Measurements from ENCODE around the gene TMEM121.

TMEM121 gene

DNA sequence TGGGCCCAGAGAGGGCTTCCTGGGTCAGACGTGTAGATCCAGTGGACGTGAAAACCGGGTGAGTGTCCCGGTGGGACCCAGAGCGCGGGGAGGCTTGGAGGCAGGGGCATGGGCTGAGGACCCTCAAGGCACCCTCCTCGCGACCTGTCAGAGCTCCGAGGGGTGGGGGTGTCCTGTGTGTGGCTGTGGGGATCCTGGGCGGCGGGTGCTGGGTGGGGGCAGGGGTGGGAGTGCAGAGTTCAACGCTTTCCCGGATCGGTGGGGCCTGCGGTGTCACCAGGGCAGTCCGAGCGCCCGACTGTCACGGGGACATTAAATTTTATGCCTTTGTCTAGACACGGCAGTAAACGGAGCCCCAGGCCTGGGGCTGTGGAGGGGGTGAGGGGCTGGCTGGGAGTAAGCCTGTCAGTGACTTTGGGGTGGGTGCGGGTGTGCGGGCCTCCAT lies 1.0 kb downstream of the TMEM121 start:
- H3K4me3 ChIP-seq (ENCODE audit: low read depth, low read length), result peak overlapping the region; percentile 51
- DNase-seq, result no peak
- no peaks in the 10 kb centered on the region; the same call in 1 of the 2 replicates for H3K36me3 ChIP-seq
- H3K9me3 ChIP-seq, result 0 out of 2 replicates have a peak, but pooled peaks cover 2% of the 10 kb centered on the region
- no peaks in the 10 kb centered on the region for H3K27me3 ChIP-seq
- H3K4me1 ChIP-seq, result no peaks in the 10 kb centered on the region
- TF ChIP-seq, protein P1, sequence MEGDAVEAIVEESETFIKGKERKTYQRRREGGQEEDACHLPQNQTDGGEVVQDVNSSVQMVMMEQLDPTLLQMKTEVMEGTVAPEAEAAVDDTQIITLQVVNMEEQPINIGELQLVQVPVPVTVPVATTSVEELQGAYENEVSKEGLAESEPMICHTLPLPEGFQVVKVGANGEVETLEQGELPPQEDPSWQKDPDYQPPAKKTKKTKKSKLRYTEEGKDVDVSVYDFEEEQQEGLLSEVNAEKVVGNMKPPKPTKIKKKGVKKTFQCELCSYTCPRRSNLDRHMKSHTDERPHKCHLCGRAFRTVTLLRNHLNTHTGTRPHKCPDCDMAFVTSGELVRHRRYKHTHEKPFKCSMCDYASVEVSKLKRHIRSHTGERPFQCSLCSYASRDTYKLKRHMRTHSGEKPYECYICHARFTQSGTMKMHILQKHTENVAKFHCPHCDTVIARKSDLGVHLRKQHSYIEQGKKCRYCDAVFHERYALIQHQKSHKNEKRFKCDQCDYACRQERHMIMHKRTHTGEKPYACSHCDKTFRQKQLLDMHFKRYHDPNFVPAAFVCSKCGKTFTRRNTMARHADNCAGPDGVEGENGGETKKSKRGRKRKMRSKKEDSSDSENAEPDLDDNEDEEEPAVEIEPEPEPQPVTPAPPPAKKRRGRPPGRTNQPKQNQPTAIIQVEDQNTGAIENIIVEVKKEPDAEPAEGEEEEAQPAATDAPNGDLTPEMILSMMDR (IDR thresholded peaks at IDR 0.05; ENCODE audit: low read depth, low read length), result no peak

DNA sequence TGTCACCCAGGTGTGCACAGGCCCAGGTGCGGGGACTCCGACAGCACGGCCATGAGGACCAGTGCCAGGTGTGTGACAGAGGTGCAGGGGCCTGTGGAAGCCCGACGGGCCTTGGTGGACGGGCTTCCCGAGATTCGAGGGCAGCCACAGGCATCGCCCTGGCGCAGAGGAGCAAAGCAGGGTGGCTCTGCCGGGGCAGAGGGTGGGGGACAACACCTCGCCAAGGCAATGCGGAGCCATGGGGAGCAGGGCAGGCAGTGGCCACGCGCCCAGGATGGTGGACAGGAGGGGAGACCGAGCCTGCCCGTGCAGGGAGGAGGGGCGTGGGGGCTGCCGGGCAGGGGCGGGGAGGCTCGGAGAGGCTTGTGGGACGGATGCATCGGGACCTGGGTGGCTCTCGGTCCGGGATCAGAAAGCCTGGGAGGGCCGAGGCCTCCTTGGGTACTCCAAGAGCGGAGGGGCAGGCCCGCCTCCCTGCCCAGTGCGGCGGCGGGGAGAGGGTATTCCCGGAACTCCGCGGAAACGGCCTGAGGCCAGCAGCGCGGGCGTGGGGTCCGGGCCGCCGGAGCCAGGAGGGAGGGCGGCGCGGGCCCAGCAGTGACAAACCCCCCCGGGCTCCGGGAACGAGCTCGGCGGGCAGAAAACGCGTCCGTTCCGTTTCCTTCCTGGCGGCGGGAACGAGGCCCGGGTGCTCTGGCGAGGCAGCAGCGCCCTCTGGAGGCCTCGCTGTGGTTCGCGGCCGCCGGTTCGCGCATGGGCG lies 1.6 kb downstream of the TMEM121 start:
- H3K36me3 ChIP-seq, result no peaks in the 10 kb centered on the region; the same call in 1 of the 2 replicates
- H3K4me3 ChIP-seq (ENCODE audit: low read depth, low read length), result peak overlapping the region; percentile 46
- TF ChIP-seq, protein P1 (IDR thresholded peaks at IDR 0.05; ENCODE audit: low read depth, low read length), result peak; percentile 66
- 0 out of 2 replicates have a peak, but pooled peaks cover 2% of the 10 kb centered on the region for H3K9me3 ChIP-seq
- no peaks in the 10 kb centered on the region for H3K4me1 ChIP-seq
- H3K27me3 ChIP-seq, result no peaks in the 10 kb centered on the region
- peak; percentile 85 for DNase-seq

DNA sequence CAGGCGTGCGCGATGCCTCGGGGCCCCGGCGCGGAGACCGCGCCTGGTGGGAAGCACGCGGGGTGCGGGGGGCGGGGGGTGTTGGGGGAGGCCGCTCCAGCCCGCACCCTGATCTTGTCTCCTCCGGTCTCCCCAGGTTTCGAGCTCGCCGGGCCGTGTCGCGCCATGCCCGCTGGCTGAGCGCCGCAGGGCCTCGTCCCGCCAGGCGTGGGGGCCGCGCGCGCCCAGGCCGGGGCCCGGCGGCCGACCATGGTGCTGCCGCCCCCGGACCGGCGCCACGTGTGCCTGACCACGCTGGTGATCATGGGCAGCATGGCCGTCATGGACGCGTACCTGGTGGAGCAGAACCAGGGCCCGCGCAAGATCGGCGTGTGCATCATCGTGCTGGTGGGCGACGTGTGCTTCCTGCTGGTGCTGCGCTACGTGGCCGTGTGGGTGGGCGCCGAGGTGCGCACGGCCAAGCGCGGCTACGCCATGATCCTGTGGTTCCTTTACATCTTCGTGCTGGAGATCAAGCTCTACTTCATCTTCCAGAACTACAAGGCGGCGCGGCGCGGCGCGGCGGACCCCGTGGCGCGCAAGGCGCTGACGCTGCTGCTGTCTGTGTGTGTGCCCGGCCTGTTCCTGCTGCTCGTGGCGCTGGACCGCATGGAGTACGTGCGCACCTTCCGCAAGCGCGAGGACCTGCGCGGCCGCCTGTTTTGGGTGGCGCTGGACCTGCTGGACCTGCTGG lies 2.4 kb downstream of the TMEM121 start:
- H3K36me3 ChIP-seq, result no peaks in the 10 kb centered on the region; the same call in 1 of the 2 replicates
- H3K27me3 ChIP-seq, result no peaks in the 10 kb centered on the region
- H3K9me3 ChIP-seq, result 0 out of 2 replicates have a peak, but pooled peaks cover 2% of the 10 kb centered on the region
- no peak overlapping the region for H3K4me3 ChIP-seq (ENCODE audit: low read depth, low read length)
- H3K4me1 ChIP-seq, result no peaks in the 10 kb centered on the region
- TF ChIP-seq, protein P1 (IDR thresholded peaks at IDR 0.05; ENCODE audit: low read depth, low read length), result no peak
- no peak for DNase-seq

DNA sequence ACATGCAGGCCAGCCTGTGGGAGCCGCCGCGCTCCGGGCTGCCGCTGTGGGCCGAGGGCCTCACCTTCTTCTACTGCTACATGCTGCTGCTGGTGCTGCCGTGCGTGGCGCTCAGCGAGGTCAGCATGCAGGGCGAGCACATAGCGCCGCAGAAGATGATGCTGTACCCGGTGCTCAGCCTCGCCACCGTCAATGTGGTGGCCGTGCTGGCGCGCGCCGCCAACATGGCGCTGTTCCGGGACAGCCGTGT lies 2.9 kb downstream of the TMEM121 start:
- TF ChIP-seq, protein P1 (IDR thresholded peaks at IDR 0.05; ENCODE audit: low read depth, low read length), result no peak
- Histone ChIP-seq H3K36me3 (no peaks in the 10 kb centered on the region; the same call in 1 of the 2 replicates), H3K4me1 (no peaks in the 10 kb centered on the region), H3K27me3 (no peaks in the 10 kb centered on the region), H3K4me3 (ENCODE audit: low read depth, low read length) (no peak overlapping the region), H3K9me3 (0 out of 2 replicates have a peak, but pooled peaks cover 2% of the 10 kb centered on the region)
- no peak for DNase-seq

DNA sequence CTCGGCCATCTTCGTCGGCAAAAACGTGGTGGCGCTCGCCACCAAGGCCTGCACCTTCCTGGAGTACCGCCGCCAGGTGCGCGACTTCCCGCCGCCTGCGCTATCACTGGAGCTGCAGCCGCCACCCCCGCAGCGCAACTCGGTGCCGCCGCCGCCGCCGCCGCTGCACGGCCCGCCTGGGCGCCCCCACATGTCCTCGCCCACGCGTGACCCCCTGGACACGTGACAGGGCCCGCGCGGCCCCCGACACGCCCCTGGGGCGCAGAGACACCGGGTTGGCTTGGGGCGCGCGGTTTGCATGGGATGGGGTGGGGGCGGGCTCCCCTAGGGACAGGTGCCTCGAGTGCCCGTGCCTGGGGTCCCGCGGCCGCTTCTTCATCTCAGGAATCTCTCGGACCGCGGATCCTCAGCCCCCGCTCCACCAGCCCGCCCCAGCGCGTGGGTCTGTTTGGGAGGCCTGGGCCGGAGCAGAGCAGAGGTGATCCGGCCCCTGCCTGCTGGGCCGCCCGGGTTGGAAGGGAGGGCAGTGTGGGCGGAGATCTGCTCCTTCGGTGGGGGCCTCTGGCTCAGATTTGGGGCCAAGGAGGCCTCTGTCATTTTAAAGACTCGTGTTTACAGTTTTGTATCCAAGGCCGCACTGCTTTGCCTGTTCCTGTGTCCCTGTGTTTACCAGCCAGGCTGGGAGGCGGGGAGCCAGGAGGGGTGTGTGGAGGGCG lies 3.3 kb downstream of the TMEM121 start:
- no peaks in the 10 kb centered on the region for H3K4me1 ChIP-seq
- H3K4me3 ChIP-seq (ENCODE audit: low read depth, low read length), result no peak overlapping the region
- no peaks in the 10 kb centered on the region for H3K27me3 ChIP-seq
- DNase-seq, result no peak
- no peaks in the 10 kb centered on the region; the same call in 1 of the 2 replicates for H3K36me3 ChIP-seq
- H3K9me3 ChIP-seq, result 0 out of 2 replicates have a peak, but pooled peaks cover 2% of the 10 kb centered on the region
- TF ChIP-seq, protein P1 (IDR thresholded peaks at IDR 0.05; ENCODE audit: low read depth, low read length), result no peak
